Mucosa of rectum (tissue), 2 donors: ENCODE data around the gene FBXO24.

ENCODE experiments used
- H3K27ac ChIP-seq, 2 donors: one replicate each; pipeline ENCODE4 v1.7.0; 2013; ENCODE audit warnings: inconsistent platforms in 2 of 2, low read depth in 2 of 2, low read length in 2 of 2
- H3K27me3 ChIP-seq, 2 donors: one replicate each; pipeline ENCODE4 v1.7.0; 2013; ENCODE audit warnings: low read length in 2 of 2; ENCODE audit not compliant: control insufficient read depth in 2 of 2, insufficient read depth in 2 of 2
- H3K36me3 ChIP-seq, 2 donors: one replicate each; pipeline ENCODE4 v1.7.0; 2013; ENCODE audit warnings: low read length in 2 of 2; ENCODE audit not compliant: control insufficient read depth in 2 of 2, insufficient read depth in 2 of 2
- H3K4me1 ChIP-seq, 2 donors: one replicate each; pipeline ENCODE4 v1.7.0; 2013; ENCODE audit warnings: low read length in 2 of 2, mild to moderate bottlenecking in 1 of 2; ENCODE audit not compliant: control insufficient read depth in 2 of 2, insufficient read depth in 2 of 2
- H3K4me3 ChIP-seq, 2 donors: one replicate each; pipeline ENCODE4 v1.7.0; 2013; ENCODE audit warnings: low read length in 2 of 2
- H3K9ac ChIP-seq, 2 donors: one replicate each; pipeline ENCODE4 v1.7.0; 2013; ENCODE audit warnings: low read length in 2 of 2, low read depth in 1 of 2, mild to moderate bottlenecking in 1 of 2
- H3K9me3 ChIP-seq, 2 donors: one replicate each; pipeline ENCODE4 v1.7.0; 2013; ENCODE audit warnings: low read length in 2 of 2; ENCODE audit not compliant: control insufficient read depth in 2 of 2
- donor health status: healthy.
- donor health status: Normal muscosa, but diverticular disease.

FBXO24 gene

GRCh38 chr7:100614308-100614861 is 28.3 kb downstream of the FBXO24 start:
- no peak overlapping the region for H3K4me3 ChIP-seq
- H3K36me3 ChIP-seq: no peaks in the 10 kb centered on the region
- no peaks in the 10 kb centered on the region for H3K27me3 ChIP-seq
- H3K9ac ChIP-seq: no peak overlapping the region
- H3K9me3 ChIP-seq: no peaks in the 10 kb centered on the region
- H3K27ac ChIP-seq: no peak overlapping the region
- H3K4me1 ChIP-seq: peaks cover 8 to 9% of the 10 kb centered on the region in 2 donors

GRCh38 chr7:100620239-100620638 is 34.1 kb downstream of the FBXO24 start:
- no peaks in the 10 kb centered on the region for H3K9me3 ChIP-seq
- no peaks in the 10 kb centered on the region for H3K36me3 ChIP-seq
- no peak overlapping the region for H3K4me3 ChIP-seq
- H3K9ac ChIP-seq: no peak overlapping the region
- H3K4me1 ChIP-seq: no peaks in the 10 kb centered on the region
- H3K27ac ChIP-seq: no peak overlapping the region
- H3K27me3 ChIP-seq: no peaks in the 10 kb centered on the region

GRCh38 chr7:100620804-100621203 is 34.7 kb downstream of the FBXO24 start:
- H3K27me3 ChIP-seq: peaks cover 0 to under 1% of the 10 kb centered on the region in 2 donors
- H3K9me3 ChIP-seq: no peaks in the 10 kb centered on the region
- no peaks in the 10 kb centered on the region for H3K36me3 ChIP-seq
- H3K4me3 ChIP-seq: no peak overlapping the region
- no peak overlapping the region for H3K9ac ChIP-seq
- H3K27ac ChIP-seq: no peak overlapping the region
- no peaks in the 10 kb centered on the region for H3K4me1 ChIP-seq

- Histone ChIP-seq H3K27ac (no peak overlapping the region), H3K9me3 (no peaks in the 10 kb centered on the region), H3K4me3 (no peak overlapping the region), H3K9ac (no peak overlapping the region), H3K4me1 (no peaks in the 10 kb centered on the region), H3K36me3 (no peaks in the 10 kb centered on the region), H3K27me3 (peaks cover 0 to 3% of the 10 kb centered on the region in 2 donors)
These were observed 35.4 kb downstream of the FBXO24 start for GRCh38 chr7:100621554-100621953.

- Histone ChIP-seq H3K9me3 (no peaks in the 10 kb centered on the region), H3K9ac (no peak overlapping the region), H3K4me3 (no peak overlapping the region), H3K4me1 (peaks cover 3 to 5% of the 10 kb centered on the region in 2 donors), H3K27me3 (peaks cover 0 to 3% of the 10 kb centered on the region in 2 donors), H3K27ac (no peak overlapping the region), H3K36me3 (no peaks in the 10 kb centered on the region)
These were observed 38.1 kb downstream of the FBXO24 start for GRCh38 chr7:100623951-100624824.

GRCh38 chr7:100626055-100626454 is 39.9 kb downstream of the FBXO24 start:
- peak overlapping the region; percentile 43 to 48 for H3K4me3 ChIP-seq
- H3K27ac ChIP-seq: no peak overlapping the region
- H3K9ac ChIP-seq: no peak overlapping the region
- H3K27me3 ChIP-seq: peaks cover 0 to 3% of the 10 kb centered on the region in 2 donors
- H3K9me3 ChIP-seq: no peaks in the 10 kb centered on the region
- H3K36me3 ChIP-seq: no peaks in the 10 kb centered on the region
- H3K4me1 ChIP-seq: peaks cover 3 to 5% of the 10 kb centered on the region in 2 donors

- Histone ChIP-seq H3K9me3 (no peaks in the 10 kb centered on the region), H3K4me3 (peak overlapping the region; percentile 43 to 48), H3K27ac (peak overlapping the region in 1 of 2 donors; percentile 58), H3K27me3 (peaks cover 0 to 3% of the 10 kb centered on the region in 2 donors), H3K4me1 (peaks cover 3 to 5% of the 10 kb centered on the region in 2 donors), H3K36me3 (no peaks in the 10 kb centered on the region), H3K9ac (peak overlapping the region in 1 of 2 donors; percentile 54)
These were observed 40.6 kb downstream of the FBXO24 start for GRCh38 chr7:100626530-100627237.

- H3K4me1 ChIP-seq: peaks cover 3 to 5% of the 10 kb centered on the region in 2 donors
- H3K36me3 ChIP-seq: no peaks in the 10 kb centered on the region
- no peak overlapping the region for H3K9ac ChIP-seq
- H3K4me3 ChIP-seq: peak overlapping the region; percentile 14 to 43
- no peak overlapping the region for H3K27ac ChIP-seq
- no peaks in the 10 kb centered on the region for H3K9me3 ChIP-seq
- peaks cover 0 to 3% of the 10 kb centered on the region in 2 donors for H3K27me3 ChIP-seq
These were observed 41.1 kb downstream of the FBXO24 start for GRCh38 chr7:100627238-100627549.

- Histone ChIP-seq H3K27me3 (peaks cover 0 to 7% of the 10 kb centered on the region in 2 donors), H3K4me3 (no peak overlapping the region), H3K9ac (no peak overlapping the region), H3K9me3 (no peaks in the 10 kb centered on the region), H3K36me3 (no peaks in the 10 kb centered on the region), H3K4me1 (peaks cover 8 to 11% of the 10 kb centered on the region in 2 donors), H3K27ac (no peak overlapping the region)
These were observed 43.1 kb downstream of the FBXO24 start for GRCh38 chr7:100629117-100629716.

- Histone ChIP-seq H3K4me1 (peaks cover 8 to 11% of the 10 kb centered on the region in 2 donors), H3K4me3 (no peak overlapping the region), H3K27me3 (peaks cover 0 to 7% of the 10 kb centered on the region in 2 donors), H3K27ac (no peak overlapping the region), H3K9me3 (no peaks in the 10 kb centered on the region), H3K36me3 (no peaks in the 10 kb centered on the region), H3K9ac (no peak overlapping the region)
These were observed 43.9 kb downstream of the FBXO24 start for GRCh38 chr7:100630066-100630465.
